Upper lobe of right lung (tissue), 1 donor: ENCODE measurements around the gene SRI. TPM values are rescaled to one million over a fixed set of nuclear protein-coding genes. Genes with fewer than 3 reads are reported as not detected.

ENCODE experiments used
- ATAC-seq: fragments of 200-7000 bp; cut with Tn5 transposase; one replicate; pipeline ENCODE4 v1.9.1; 2020; ENCODE audit warnings: mild to moderate bottlenecking, moderate library complexity
- DNase-seq: peaks from one replicate; pipeline ENCODE4 v3.0.0-alpha.2; 2020
- H3K27ac ChIP-seq: fragments of 200-600 bp; one replicate; pipeline ENCODE4 v1.8.0; 2022
- H3K27me3 ChIP-seq: fragments of 200-600 bp; one replicate; pipeline ENCODE4 v1.8.0; 2022; ENCODE audit warnings: mild to moderate bottlenecking
- H3K36me3 ChIP-seq: fragments of 200-600 bp; one replicate; pipeline ENCODE4 v1.8.0; 2022
- H3K4me1 ChIP-seq: fragments of 200-600 bp; one replicate; pipeline ENCODE4 v1.8.0; 2022
- H3K4me3 ChIP-seq: fragments of 200-600 bp; one replicate; pipeline ENCODE4 v1.8.0; 2022; ENCODE audit warnings: mild to moderate bottlenecking
- H3K9me3 ChIP-seq: fragments of 200-600 bp; one replicate; pipeline ENCODE4 v1.8.0; 2022
- CTCF ChIP-seq: fragments of 200-600 bp; IDR thresholded peaks from one replicate; pipeline ENCODE4 v1.8.0; 2022; ENCODE audit warnings: antibody characterized with exemption
- intact Hi-C: fragments of 100-400 bp; cut with DNase I; formaldehyde crosslinking; loops from one replicate; pipeline ENCODE4 v1.11.0; 2022
- total RNA-seq: library from RNA; stranded (reverse); fragmentation: NEBNext Ultra II Directional; extraction: Animal tissue kit (Norgen Biotek cat#: 25700); gene quantifications from one replicate; pipeline ENCODE4 v1.2.1, GENCODE V29; 2021
- donor health status: DM: no; HTN: yes; CAD: no; lungs with severe emphysema.

SRI gene
- total RNA-seq, 1 donor from 2014 or later, result 115 TPM

GRCh38 chr7:88200261-88200660, 19.6 kb downstream of the SRI start:
- DNase-seq (no peak), ATAC-seq (no peak)
- Histone ChIP-seq H3K9me3 (no peaks in the 10 kb centered on the region), H3K36me3 (peaks cover 31% of the 10 kb centered on the region), H3K27ac (no peak overlapping the region), H3K4me3 (no peak overlapping the region), H3K4me1 (no peaks in the 10 kb centered on the region), H3K27me3 (no peaks in the 10 kb centered on the region)
- no peak for TF ChIP-seq CTCF
- intact Hi-C loops, result no loop called here

GRCh38 chr7:88191911-88192310, 27.9 kb downstream of the SRI start:
- no peaks in the 10 kb centered on the region for H3K36me3 ChIP-seq
- intact Hi-C loops, result no loop called here
- H3K9me3 ChIP-seq, result no peaks in the 10 kb centered on the region
- no peak overlapping the region for H3K4me3 ChIP-seq
- H3K27me3 ChIP-seq, result no peaks in the 10 kb centered on the region
- TF ChIP-seq CTCF, result no peak
- DNase-seq (no peak), ATAC-seq (no peak)
- no peaks in the 10 kb centered on the region for H3K4me1 ChIP-seq
- H3K27ac ChIP-seq, result no peak overlapping the region

- ATAC-seq, result no peak
- intact Hi-C loops, result no loop called here
- Histone ChIP-seq H3K4me1 (no peaks in the 10 kb centered on the region), H3K9me3 (no peaks in the 10 kb centered on the region), H3K4me3 (no peak overlapping the region), H3K27me3 (no peaks in the 10 kb centered on the region), H3K27ac (no peak overlapping the region), H3K36me3 (no peaks in the 10 kb centered on the region)
- no peak for DNase-seq
- TF ChIP-seq CTCF, result no peak
Measured at GRCh38 chr7:88185650-88186049, 34.2 kb downstream of the SRI start.

GRCh38 chr7:88184848-88185304, 35.0 kb downstream of the SRI start:
- intact Hi-C loops, result no loop called here
- Histone ChIP-seq H3K4me1 (no peaks in the 10 kb centered on the region), H3K9me3 (no peaks in the 10 kb centered on the region), H3K27ac (no peak overlapping the region), H3K36me3 (no peaks in the 10 kb centered on the region), H3K27me3 (no peaks in the 10 kb centered on the region), H3K4me3 (no peak overlapping the region)
- TF ChIP-seq CTCF, result no peak
- ATAC-seq (no peak), DNase-seq (no peak)

- Histone ChIP-seq H3K9me3 (no peaks in the 10 kb centered on the region), H3K27ac (no peak overlapping the region), H3K4me3 (no peak overlapping the region), H3K27me3 (no peaks in the 10 kb centered on the region), H3K36me3 (no peaks in the 10 kb centered on the region), H3K4me1 (no peaks in the 10 kb centered on the region)
- no peak for TF ChIP-seq CTCF
- intact Hi-C loops, result no loop called here
- ATAC-seq (no peak), DNase-seq (no peak)
Measured at GRCh38 chr7:88183051-88183450, 36.8 kb downstream of the SRI start.

- no peak overlapping the region for H3K4me3 ChIP-seq
- no peak for ATAC-seq
- no peak overlapping the region for H3K27ac ChIP-seq
- H3K4me1 ChIP-seq, result no peaks in the 10 kb centered on the region
- H3K36me3 ChIP-seq, result no peaks in the 10 kb centered on the region
- H3K27me3 ChIP-seq, result no peaks in the 10 kb centered on the region
- no peaks in the 10 kb centered on the region for H3K9me3 ChIP-seq
- no peak for TF ChIP-seq CTCF
- DNase-seq, result no peak
- intact Hi-C loops, result no loop called here
Measured at GRCh38 chr7:88176190-88176589, 43.6 kb downstream of the SRI start.
